Caco-2 (cell line): Measurements from ENCODE around the gene SLC10A3. TPM values are rescaled to one million over a fixed set of nuclear protein-coding genes. Genes with fewer than 3 reads are reported as not detected.

Source experiments
- BruUV-seq: library from RNA; stranded (reverse); fragments of 400-500 nt; replicated peaks from 2 replicates; lab custom pipeline; 2021; lab: Mats Ljungman, UMichigan
- CTCF ChIA-PET: fragments of 300-600 bp; sonication (Branson Sonifier 250); formaldehyde crosslinking; loops from one replicate; lab custom pipeline; 2022; ENCODE audit warnings: antibody characterized with exemption; lab: Charles Lee
- POLR2A ChIA-PET: fragments of 300-600 bp; sonication (Branson Sonifier 250); formaldehyde crosslinking; loops from one replicate; lab custom pipeline; 2022; ENCODE audit warnings: antibody characterized with exemption; lab: Charles Lee
- DNase-seq, 2 experiments: peaks; one replicate each; pipeline versions ENCODE4 v3.0.0 to v3.0.0-alpha.2; 2020 to 2022
- H3K27me3 ChIP-seq: replicated peaks from 2 replicates; pipeline ENCODE4 v1.6.0; 2011; ENCODE audit warnings: low read length; ENCODE audit not compliant: control insufficient read depth, insufficient read depth
- H3K36me3 ChIP-seq: 2 replicates; pipeline ENCODE4 v1.5.1; 2011; ENCODE audit warnings: low read length; ENCODE audit not compliant: control insufficient read depth, insufficient read depth
- H3K4me1 ChIP-seq: fragments of 250-450 bp; sonication (Bioruptor Pico); 2 replicates; pipeline ENCODE4 v1.5.1; 2020; ENCODE audit warnings: mild to moderate bottlenecking
- H3K4me3 ChIP-seq: 2 replicates; pipeline ENCODE4 v1.5.1; 2011; ENCODE audit warnings: low read depth, mild to moderate bottlenecking, control low read depth, low read length
- H3K9me3 ChIP-seq: fragments of 250-450 bp; sonication (Bioruptor Pico); 2 replicates; pipeline ENCODE4 v1.5.1; 2020; ENCODE audit warnings: mild to moderate bottlenecking, moderate library complexity
- H3K27ac Mint-ChIP-seq: one replicate; pipeline ENCODE4 v1.8.0; 2022; ENCODE audit warnings: mixed read lengths; ENCODE audit not compliant: unreplicated experiment
- H3K27me3 Mint-ChIP-seq: one replicate; pipeline ENCODE4 v1.8.0; 2022; ENCODE audit warnings: mixed read lengths; ENCODE audit not compliant: insufficient read depth, unreplicated experiment
- H3K36me3 Mint-ChIP-seq: one replicate; pipeline ENCODE4 v1.8.0; 2022; ENCODE audit warnings: mild to moderate bottlenecking, mixed read lengths; ENCODE audit not compliant: insufficient read depth, unreplicated experiment
- H3K4me1 Mint-ChIP-seq: one replicate; pipeline ENCODE4 v1.8.0; 2022; ENCODE audit warnings: low read depth, mixed read lengths; ENCODE audit not compliant: unreplicated experiment
- H3K4me3 Mint-ChIP-seq: one replicate; pipeline ENCODE4 v1.8.0; 2022; ENCODE audit warnings: mild to moderate bottlenecking, moderate library complexity, mixed read lengths; ENCODE audit not compliant: unreplicated experiment
- H3K9me3 Mint-ChIP-seq: one replicate; pipeline ENCODE4 v1.8.0; 2022; ENCODE audit warnings: mixed read lengths; ENCODE audit not compliant: unreplicated experiment
- intact Hi-C: fragments of 100-400 bp; cut with micrococcal nuclease; formaldehyde crosslinking; loops from one replicate; pipeline ENCODE4 v1.10.0; 2022; ENCODE audit not compliant: unreplicated experiment
- total RNA-seq: library from RNA; stranded (reverse); gene quantifications from 2 replicates; pipeline ENCODE4 v1.2.3, GENCODE V29; 2022
- TF ChIP-seq, protein P1 (sequence below), 2 experiments: fragments of 200-600 bp in 1 of 2; IDR thresholded peaks; 1 replicate in 1 of 2; 2 replicates in 1 of 2; pipeline versions ENCODE4 v1.5.1 to v1.8.0; 2011 to 2022; ENCODE audit warnings: antibody characterized with exemption in 1 of 2, control low read depth in 1 of 2, inconsistent platforms in 1 of 2, low read depth in 1 of 2, low read length in 1 of 2, mild to moderate bottlenecking in 1 of 2, moderate library complexity in 1 of 2; ENCODE audit not compliant: insufficient read depth in 1 of 2, severe bottlenecking in 1 of 2, unreplicated experiment in 1 of 2

The SLC10A3 gene
- total RNA-seq, 1 experiment from 2014 or later, result 22.5 TPM

DNA sequence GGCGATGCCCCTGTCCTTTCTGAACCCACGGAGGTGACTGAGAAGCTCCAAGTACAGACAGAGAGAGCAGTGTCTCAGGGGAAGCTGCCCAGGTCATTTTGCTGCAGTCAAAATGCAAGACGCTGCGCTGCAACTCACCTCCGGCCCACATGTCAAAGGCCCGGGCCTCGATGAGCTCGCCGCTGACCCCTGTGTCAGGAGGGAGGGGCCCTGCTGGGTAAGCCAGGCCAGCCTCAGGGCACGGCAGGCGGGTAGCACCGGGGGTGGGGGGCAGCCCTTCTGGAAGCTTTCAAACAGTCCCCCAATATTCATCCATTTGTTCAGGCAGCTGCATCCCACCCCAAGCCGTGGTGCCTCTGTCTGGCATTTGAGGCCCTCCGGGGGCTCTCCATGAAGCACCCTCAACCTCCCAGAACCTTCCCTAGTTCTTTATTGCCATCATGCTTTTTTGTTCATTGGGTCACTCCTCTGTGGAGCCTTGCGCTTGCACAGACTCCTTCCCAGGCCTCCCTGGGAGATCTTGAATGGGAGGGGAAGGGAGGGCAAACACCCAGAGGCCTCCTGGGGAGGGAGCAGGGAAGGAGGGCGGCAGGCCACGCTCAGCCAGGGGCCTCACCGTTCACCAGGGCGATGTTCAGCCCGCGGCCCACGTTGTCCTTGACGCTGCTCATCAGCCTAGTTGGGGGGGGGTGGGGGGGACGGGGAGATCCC, 17.4 kb upstream of the SLC10A3 start:
- ChIA-PET POLR2A (interaction anchor here (0.7 kb wide), 1 partner anchor 17 kb away, joined by 3 read pairs; the partner anchor contains the start of gene SLC10A3), CTCF (no interaction called here)
- no peak overlapping the region for H3K4me3 ChIP-seq
- no peaks in the 10 kb centered on the region for H3K36me3 ChIP-seq
- Mint-ChIP-seq H3K27me3 (no peaks in the 10 kb centered on the region), H3K4me1 (no peaks in the 10 kb centered on the region), H3K27ac (no peak overlapping the region), H3K36me3 (peaks cover 4% of the 10 kb centered on the region), H3K9me3 (no peaks in the 10 kb centered on the region), H3K4me3 (no peak overlapping the region)
- no peaks in the 10 kb centered on the region for H3K27me3 ChIP-seq
- DNase-seq, result no peak
- BruUV-seq, result no TSS peak
- H3K9me3 ChIP-seq, result no peaks in the 10 kb centered on the region
- intact Hi-C loops, result no loop called here
- TF ChIP-seq, protein P1, sequence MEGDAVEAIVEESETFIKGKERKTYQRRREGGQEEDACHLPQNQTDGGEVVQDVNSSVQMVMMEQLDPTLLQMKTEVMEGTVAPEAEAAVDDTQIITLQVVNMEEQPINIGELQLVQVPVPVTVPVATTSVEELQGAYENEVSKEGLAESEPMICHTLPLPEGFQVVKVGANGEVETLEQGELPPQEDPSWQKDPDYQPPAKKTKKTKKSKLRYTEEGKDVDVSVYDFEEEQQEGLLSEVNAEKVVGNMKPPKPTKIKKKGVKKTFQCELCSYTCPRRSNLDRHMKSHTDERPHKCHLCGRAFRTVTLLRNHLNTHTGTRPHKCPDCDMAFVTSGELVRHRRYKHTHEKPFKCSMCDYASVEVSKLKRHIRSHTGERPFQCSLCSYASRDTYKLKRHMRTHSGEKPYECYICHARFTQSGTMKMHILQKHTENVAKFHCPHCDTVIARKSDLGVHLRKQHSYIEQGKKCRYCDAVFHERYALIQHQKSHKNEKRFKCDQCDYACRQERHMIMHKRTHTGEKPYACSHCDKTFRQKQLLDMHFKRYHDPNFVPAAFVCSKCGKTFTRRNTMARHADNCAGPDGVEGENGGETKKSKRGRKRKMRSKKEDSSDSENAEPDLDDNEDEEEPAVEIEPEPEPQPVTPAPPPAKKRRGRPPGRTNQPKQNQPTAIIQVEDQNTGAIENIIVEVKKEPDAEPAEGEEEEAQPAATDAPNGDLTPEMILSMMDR (IDR thresholded peaks at IDR 0.05; ENCODE audit: insufficient read depth in 1 of 2, low read depth in 1 of 2, low read length in 1 of 2, severe bottlenecking in 1 of 2, unreplicated experiment in 1 of 2), result no peak
- no peaks in the 10 kb centered on the region for H3K4me1 ChIP-seq

DNA sequence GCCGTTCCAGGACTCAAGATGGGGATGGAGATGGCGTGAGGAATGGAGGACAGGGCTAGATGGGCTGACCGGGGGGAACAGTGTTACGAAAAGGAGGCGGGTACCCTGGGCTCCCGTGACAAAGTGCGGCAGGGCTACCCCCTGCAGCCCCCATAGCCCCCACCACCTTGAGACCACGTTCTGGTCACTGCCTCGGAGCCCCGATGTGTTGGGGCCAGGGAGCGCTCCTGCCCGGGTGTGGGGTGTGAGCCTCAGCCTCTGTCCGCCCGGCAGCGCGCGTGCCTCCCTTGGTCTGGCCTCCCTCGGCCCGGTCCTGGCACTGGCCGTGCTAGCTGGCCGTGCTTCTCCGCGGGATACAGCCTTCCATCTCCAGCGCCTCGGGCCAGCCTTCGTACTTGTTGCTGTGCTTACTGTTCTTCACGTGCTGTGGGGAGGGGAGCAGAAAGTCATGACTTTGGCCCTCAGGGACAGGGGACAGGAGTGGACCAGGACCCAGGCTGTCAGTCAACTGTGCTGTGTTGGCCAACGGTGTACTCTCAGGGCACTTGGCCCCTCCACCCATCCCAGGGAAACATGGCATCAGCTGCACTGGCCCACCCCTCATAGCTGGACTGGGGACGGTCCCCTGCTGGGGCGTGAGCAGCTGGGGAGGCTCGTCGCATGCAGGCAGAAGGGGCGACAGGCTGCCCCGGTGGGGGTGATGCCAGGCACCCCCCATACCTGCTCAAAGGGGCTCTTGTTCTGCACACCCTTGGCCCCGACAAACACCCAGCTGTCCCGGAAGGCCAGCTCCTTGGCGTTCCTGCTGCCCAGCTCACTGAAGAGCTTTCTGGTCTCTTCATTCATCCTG, 16.3 kb upstream of the SLC10A3 start:
- DNase-seq, result no peak
- Histone ChIP-seq H3K36me3 (no peaks in the 10 kb centered on the region), H3K27me3 (no peaks in the 10 kb centered on the region), H3K4me3 (no peak overlapping the region), H3K9me3 (no peaks in the 10 kb centered on the region), H3K4me1 (no peaks in the 10 kb centered on the region)
- H3K4me3 Mint-ChIP-seq, result no peak overlapping the region
- ChIA-PET CTCF (no interaction called here), POLR2A (interaction anchor here (0.7 kb wide), 1 partner anchor 16 kb away, joined by 3 read pairs; the partner anchor contains the start of gene SLC10A3)
- BruUV-seq, result TSS peak; percentile 23
- H3K27me3 Mint-ChIP-seq, result no peaks in the 10 kb centered on the region
- TF ChIP-seq, protein P1 (IDR thresholded peaks at IDR 0.05; ENCODE audit: insufficient read depth in 1 of 2, low read depth in 1 of 2, low read length in 1 of 2, severe bottlenecking in 1 of 2, unreplicated experiment in 1 of 2), result no peak
- no peaks in the 10 kb centered on the region for H3K9me3 Mint-ChIP-seq
- H3K4me1 Mint-ChIP-seq, result no peaks in the 10 kb centered on the region
- no peak overlapping the region for H3K27ac Mint-ChIP-seq
- H3K36me3 Mint-ChIP-seq, result no peaks in the 10 kb centered on the region
- intact Hi-C loops, result no loop called here

DNA sequence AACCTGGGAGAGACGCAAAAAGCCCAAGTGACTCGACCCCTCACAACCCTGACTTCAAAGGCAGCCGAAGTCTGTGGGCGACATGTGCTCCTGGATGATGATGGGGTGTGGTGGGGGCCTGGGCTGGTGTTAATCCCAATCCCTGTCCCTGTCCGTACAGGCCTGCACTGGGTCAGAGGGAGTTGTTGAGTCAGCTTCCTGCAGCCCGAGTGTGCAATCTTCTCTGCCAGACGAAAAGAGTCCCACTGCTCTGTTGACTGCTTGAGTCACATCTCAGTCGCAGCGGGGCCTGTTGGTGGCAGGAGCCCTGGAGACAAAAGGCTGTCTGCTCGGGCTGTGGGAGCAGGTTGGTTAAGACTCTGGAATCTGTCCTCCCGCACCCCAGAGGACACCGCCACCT, 15.3 kb upstream of the SLC10A3 start:
- H3K27me3 ChIP-seq, result no peaks in the 10 kb centered on the region
- no peak overlapping the region for H3K27ac Mint-ChIP-seq
- TF ChIP-seq, protein P1 (IDR thresholded peaks at IDR 0.05; ENCODE audit: insufficient read depth in 1 of 2, low read depth in 1 of 2, low read length in 1 of 2, severe bottlenecking in 1 of 2, unreplicated experiment in 1 of 2), result no peak
- no peaks in the 10 kb centered on the region for H3K4me1 ChIP-seq
- no TSS peak for BruUV-seq
- H3K4me3 ChIP-seq, result no peak overlapping the region
- no peaks in the 10 kb centered on the region for H3K9me3 ChIP-seq
- CTCF ChIA-PET, result no interaction called here
- H3K4me3 Mint-ChIP-seq, result no peak overlapping the region
- intact Hi-C loops, result no loop called here
- no peaks in the 10 kb centered on the region for H3K27me3 Mint-ChIP-seq
- no peak for DNase-seq
- no peaks in the 10 kb centered on the region for H3K36me3 Mint-ChIP-seq
- no peaks in the 10 kb centered on the region for H3K4me1 Mint-ChIP-seq
- POLR2A ChIA-PET, result no interaction called here
- no peaks in the 10 kb centered on the region for H3K9me3 Mint-ChIP-seq
- H3K36me3 ChIP-seq, result no peaks in the 10 kb centered on the region
